Measurements from ENCODE around the gene ADAMTS19. TPM values are rescaled to one million over a fixed set of nuclear protein-coding genes. Genes with fewer than 3 reads are reported as not detected.

The ADAMTS19 gene
- total and polyA plus RNA-seq, 8 donors, result 0.12 to 1.7 (median 0.35) TPM

DNA sequence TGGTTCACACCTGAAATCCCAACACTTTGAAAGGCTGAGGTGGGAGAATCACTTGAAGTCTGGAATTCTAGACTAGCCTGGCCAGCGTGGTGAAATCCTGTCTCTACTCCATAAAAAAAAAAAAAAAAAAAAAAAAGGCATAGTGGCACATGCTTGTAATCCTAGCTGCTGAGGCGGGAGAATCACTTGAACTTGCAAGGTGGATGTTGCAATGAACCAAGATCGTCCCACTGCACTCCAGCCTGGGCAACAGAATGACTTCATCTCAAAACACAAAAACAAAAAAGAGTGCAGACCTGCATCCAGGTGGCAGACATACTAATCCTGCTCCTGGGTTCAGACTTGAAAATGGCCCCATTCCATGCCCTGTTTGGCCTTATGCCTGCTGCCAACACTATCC, 21.8 kb upstream of the ADAMTS19 start:
- intact Hi-C loops (cut with DNase I), result no loop called here
- Histone ChIP-seq H3K9me3 (no peaks in the 10 kb centered on the region), H3K27me3 (no peaks in the 10 kb centered on the region), H3K4me3 (no peak overlapping the region), H3K27ac (no peak overlapping the region), H3K36me3 (no peaks in the 10 kb centered on the region), H3K4me1 (no peaks in the 10 kb centered on the region)
- TF ChIP-seq, protein P1, sequence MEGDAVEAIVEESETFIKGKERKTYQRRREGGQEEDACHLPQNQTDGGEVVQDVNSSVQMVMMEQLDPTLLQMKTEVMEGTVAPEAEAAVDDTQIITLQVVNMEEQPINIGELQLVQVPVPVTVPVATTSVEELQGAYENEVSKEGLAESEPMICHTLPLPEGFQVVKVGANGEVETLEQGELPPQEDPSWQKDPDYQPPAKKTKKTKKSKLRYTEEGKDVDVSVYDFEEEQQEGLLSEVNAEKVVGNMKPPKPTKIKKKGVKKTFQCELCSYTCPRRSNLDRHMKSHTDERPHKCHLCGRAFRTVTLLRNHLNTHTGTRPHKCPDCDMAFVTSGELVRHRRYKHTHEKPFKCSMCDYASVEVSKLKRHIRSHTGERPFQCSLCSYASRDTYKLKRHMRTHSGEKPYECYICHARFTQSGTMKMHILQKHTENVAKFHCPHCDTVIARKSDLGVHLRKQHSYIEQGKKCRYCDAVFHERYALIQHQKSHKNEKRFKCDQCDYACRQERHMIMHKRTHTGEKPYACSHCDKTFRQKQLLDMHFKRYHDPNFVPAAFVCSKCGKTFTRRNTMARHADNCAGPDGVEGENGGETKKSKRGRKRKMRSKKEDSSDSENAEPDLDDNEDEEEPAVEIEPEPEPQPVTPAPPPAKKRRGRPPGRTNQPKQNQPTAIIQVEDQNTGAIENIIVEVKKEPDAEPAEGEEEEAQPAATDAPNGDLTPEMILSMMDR (IDR thresholded peaks at IDR 0.05), result no peak
- no peak for ATAC-seq
- no peak for DNase-seq

DNA sequence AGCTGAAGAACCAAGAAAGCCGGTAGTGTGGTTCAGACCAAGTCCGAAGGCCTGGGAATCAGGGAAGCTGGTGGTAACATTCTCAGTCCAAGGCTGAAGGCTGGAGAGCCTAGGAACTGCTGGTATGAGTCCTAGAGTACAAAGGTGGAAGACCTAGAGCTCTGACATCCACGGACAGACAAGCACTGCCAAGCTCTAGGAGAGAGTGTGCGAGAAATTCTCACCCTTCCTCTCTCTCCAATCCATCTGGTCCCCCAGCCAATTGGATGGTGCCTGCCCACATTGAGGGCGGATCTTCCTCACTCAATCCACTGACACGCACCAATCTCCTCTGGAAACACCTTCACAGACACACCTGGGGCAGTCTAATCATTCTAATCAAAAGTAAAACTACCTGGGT, 19.7 kb upstream of the ADAMTS19 start:
- no peaks in the 10 kb centered on the region for H3K36me3 ChIP-seq
- intact Hi-C loops (cut with DNase I), result no loop called here
- H3K27me3 ChIP-seq, result no peaks in the 10 kb centered on the region
- H3K9me3 ChIP-seq, result no peaks in the 10 kb centered on the region
- DNase-seq, result no peak
- H3K27ac ChIP-seq, result no peak overlapping the region
- no peaks in the 10 kb centered on the region for H3K4me1 ChIP-seq
- ATAC-seq, result no peak
- TF ChIP-seq, protein P1 (IDR thresholded peaks at IDR 0.05), result no peak
- no peak overlapping the region for H3K4me3 ChIP-seq

DNA sequence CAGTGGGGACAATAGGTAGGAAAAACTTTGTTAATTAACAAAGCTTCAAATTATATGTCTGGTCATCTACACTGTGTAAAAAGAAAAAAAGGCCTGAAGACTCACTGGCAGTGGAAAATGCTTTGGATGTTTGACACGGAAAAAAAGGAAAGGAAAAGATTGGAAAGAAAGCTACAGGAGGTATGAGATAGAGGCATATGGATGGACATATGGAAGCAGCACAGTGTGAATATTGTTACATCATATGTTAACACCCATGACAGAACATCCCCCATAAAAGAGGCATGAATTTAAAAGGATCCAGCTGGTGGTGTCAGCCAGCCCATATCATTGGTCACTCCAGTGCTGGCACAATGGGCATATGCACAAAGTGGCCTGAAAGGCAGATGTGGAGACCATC, 19.0 kb upstream of the ADAMTS19 start:
- Histone ChIP-seq H3K4me1 (no peaks in the 10 kb centered on the region), H3K36me3 (no peaks in the 10 kb centered on the region), H3K27me3 (no peaks in the 10 kb centered on the region), H3K27ac (no peak overlapping the region), H3K4me3 (no peak overlapping the region), H3K9me3 (no peaks in the 10 kb centered on the region)
- no peak for DNase-seq
- intact Hi-C loops (cut with DNase I), result no loop called here
- no peak for ATAC-seq
- TF ChIP-seq, protein P1 (IDR thresholded peaks at IDR 0.05), result no peak

DNA sequence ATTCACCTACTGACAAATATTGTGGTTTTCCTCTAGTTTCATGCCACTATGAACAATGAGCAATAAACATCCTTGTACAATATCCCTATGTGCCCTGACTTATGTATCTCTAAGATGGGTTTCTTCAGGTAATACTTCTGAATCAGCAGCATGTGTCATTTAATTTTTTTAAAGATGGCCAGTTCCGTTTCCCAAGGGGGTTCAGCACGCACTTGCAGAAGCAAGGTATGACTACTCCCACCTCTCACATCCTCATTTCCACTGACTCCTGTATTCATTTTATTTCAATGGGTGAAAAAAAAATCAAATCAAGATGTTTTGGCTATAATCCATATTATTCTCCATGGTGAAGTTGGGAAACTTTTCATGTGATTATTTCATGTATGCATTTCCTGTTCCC, 14.7 kb upstream of the ADAMTS19 start:
- Histone ChIP-seq H3K36me3 (no peaks in the 10 kb centered on the region), H3K9me3 (no peaks in the 10 kb centered on the region), H3K27me3 (no peaks in the 10 kb centered on the region), H3K4me1 (no peaks in the 10 kb centered on the region), H3K4me3 (no peak overlapping the region), H3K27ac (no peak overlapping the region)
- TF ChIP-seq, protein P1 (IDR thresholded peaks at IDR 0.05), result no peak
- intact Hi-C loops (cut with DNase I), result no loop called here
- no peak for ATAC-seq
- no peak for DNase-seq

DNA sequence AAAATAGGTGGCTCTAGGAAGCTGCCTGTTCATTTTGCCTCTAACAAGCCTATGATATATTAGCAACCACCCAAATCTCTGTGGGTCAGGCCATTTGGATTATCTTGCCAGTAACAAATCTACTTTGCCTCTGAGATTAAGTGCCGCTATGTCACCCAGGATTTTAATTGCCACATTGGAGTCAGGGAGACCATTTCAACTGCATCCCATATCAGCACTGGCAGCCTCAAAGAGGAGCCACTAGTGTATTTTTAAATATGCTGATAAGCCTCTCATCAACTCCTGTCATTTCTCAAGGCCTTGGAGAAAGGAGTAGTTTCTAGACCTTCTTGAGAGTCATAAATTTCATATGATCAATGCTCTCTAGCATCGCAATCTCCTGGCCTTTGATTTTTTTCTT, 12.1 kb upstream of the ADAMTS19 start:
- Histone ChIP-seq H3K4me3 (no peak overlapping the region), H3K36me3 (no peaks in the 10 kb centered on the region), H3K4me1 (no peaks in the 10 kb centered on the region), H3K9me3 (no peaks in the 10 kb centered on the region), H3K27ac (no peak overlapping the region), H3K27me3 (no peaks in the 10 kb centered on the region)
- no peak for ATAC-seq
- no peak for DNase-seq
- TF ChIP-seq, protein P1 (IDR thresholded peaks at IDR 0.05), result no peak
- intact Hi-C loops (cut with DNase I), result no loop called here
